ENCODE measurements around the gene ZFAND2A.
"Not testable (repeated sequence)": the region's sequence is repeated elsewhere in the genome, so short reads cannot be mapped to it uniquely, and the experiment has no call there.

Gene ZFAND2A, protein sequence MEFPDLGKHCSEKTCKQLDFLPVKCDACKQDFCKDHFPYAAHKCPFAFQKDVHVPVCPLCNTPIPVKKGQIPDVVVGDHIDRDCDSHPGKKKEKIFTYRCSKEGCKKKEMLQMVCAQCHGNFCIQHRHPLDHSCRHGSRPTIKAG

GRCh38 chr7:1159891-1160669 lies at the start of gene ZFAND2A:
Gene ZFAND2A (minus strand): TSS chr7:1160196. CDS start chr7:1158212, 1,984 bp downstream.
- DNase-seq (ENCODE audit: low spot score): peak; percentile 99

GRCh38 chr7:1209097-1209496 lies 49.1 kb upstream of the ZFAND2A start:
- DNase-seq (ENCODE audit: low spot score): no peak

GRCh38 chr7:1205742-1206141 lies 45.7 kb upstream of the ZFAND2A start:
- not testable (repeated sequence) for DNase-seq (ENCODE audit: low spot score)

DNA sequence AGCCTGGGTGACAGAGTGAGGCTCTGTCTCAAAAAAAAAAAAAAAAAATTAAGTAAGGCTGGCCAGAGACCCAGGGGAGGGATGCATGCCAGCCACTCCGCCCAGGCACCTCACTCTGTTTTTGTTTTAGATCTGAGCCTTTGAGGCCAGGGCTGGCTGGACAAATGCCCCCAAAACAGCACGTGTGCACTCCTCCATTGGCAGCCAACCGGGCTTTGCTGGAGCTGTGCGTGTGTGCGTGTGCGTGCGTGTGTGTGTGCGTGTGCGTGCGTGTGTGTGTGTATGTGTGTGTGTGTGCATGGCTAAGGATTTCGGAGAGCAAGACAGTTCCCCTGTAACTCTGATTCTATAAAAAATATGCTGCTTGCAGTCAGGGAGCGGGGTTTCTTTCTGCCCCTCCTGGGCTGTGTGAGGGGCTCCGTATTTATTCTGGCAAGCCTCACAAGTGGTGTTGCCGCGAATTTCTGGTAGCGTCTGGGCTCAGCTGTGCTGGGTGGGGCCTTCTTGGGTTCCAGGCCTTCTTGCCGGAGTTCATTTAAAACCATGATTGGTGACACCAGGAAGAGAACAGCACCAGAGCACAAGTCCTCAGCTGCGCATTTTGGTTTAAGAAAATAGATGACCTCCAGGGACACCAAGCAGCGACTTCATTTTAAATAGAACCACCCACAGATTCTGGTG lies 44.6 kb upstream of the ZFAND2A start:
- DNase-seq (ENCODE audit: low spot score): no peak

DNA sequence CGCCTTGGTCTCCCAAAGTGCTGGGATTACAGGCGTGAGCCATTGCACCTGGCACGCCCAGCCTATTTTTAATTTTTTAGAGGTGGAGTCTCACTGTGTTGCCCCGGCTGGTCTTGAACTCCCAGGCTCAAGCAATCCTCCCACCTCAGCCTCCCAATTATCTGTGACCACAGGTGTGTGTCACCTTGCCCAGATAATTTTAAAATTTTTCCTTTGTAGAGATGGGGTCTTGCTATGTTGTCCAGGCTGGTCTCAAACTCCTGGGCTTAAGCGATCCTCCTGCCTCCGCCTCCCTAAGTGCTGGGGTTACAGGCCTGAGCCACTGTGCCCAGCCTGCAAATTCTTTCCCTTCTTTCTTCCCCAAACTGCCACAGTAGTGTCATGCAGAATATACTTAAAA lies 42.9 kb upstream of the ZFAND2A start:
- DNase-seq (ENCODE audit: low spot score): not testable (repeated sequence)

GRCh38 chr7:1201916-1202315 lies 41.9 kb upstream of the ZFAND2A start:
- no peak for DNase-seq (ENCODE audit: low spot score)

DNA sequence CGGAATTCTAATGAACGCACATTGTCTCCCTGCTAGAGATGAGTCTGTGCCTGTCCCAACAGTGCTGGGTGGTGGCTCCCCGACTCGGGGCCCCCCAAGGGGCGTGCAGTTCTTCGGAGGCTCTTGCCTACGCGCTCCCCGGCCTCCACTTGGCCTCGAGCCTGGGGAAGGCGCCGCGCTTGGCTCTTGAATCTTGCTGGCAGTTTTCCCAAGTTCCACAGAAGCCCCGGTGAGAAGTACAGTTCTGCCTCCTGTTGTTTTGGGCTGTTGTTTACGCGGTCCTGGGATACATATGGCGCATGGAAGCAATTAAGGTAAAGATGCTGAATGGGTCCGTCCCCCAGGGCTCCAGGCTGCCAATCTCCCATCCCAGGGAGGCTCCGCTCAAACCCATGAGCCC lies 40.0 kb upstream of the ZFAND2A start:
- DNase-seq (ENCODE audit: low spot score): no peak

DNA sequence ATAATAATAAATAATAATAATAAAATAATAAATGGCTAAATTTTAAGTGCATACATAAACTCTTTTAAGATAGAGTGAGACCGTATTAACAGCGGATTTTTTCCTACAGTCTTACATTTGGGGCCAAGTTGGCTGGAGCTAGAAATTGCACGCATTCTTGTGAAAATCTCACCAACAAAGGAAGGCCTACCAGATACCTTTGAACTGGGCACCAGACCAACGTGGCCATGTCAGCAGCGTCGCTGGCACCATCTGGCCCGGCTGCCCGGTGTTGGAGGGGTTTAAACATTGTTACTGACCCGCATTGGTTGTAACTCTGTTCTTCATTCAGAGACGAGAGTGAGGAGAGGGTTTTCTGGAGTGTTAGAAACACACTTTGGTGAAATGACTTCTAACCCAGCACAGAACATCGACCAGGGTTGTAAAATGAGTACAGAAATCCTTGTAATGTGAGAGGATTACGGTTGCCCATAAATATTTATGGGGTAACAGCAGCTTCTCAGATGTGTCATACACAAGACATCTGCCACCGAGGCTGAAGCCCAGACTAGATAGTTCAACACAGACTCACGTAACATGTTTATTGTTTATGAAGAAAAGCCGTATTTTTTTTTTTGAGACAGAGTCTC lies 38.1 kb upstream of the ZFAND2A start:
- no peak for DNase-seq (ENCODE audit: low spot score)

GRCh38 chr7:1196950-1197349 lies 37.0 kb upstream of the ZFAND2A start:
- DNase-seq (ENCODE audit: low spot score): no peak

- not testable (repeated sequence) for DNase-seq (ENCODE audit: low spot score)
Measured at GRCh38 chr7:1196441-1196840, 36.4 kb upstream of the ZFAND2A start.

DNA sequence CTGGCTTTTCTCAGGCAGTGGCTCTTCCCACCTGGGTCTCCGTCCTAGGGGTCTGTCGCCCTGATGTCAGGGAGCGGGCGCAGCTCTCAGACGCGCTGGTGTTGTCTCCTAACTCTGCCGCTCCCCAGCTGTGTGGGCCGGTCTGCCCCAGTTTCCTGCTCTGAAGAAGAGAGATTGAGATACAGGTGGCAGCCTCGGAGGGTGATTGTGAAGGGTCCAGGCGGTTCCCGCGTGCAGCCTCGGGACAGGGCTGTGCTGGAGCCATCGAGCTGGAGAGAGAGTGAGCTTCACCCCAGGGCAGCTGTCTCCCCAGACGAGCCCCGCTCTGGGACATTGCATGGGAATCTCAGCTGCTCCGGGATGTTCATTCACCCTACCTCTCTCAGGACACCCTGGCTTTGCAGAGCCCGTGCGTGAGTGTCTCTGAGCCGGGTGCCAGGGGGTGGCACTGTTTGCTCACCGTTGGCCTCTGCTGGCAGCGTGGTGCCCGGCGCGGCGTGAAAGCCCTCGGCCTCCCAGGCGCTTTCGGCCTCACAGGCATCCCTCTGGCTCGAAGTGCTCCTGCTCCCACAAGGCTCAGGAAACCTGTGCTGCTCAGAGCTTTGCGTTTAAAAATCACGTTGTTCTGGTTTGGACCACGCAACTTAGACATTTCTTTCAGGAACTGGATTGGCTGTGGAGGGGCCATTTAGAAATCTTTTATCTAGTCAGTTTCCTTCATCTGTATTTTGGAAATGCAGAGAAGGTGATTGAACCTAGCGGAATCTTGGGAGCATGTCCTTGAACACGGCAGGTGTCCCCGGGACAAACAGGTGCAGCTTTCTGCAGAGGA lies 33.8 kb upstream of the ZFAND2A start:
- DNase-seq (ENCODE audit: low spot score): peak; percentile 40

DNA sequence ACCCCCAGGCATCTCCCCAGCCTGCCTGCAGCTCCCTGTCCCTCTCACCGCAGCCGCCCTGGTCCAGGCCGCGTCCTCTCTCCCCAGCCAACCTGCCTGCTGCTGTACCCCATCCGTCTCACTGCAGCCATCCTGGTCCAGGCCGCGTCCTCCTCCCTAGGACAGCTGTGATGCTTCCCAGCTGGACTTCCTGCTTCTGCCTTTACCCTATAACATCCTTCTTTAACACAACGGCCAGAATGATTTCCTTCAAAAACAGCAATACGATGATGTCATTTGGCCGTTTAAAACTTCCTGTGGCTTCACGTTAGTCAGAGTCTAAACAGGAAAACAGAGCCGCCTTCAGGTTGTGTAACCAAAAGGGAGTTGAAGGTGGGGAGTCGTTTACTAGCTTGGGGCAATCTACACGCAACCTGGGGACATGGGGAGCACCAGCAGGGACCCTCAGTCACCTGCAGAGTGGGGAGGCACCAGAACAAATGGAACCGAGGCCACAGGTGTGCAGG lies 32.2 kb upstream of the ZFAND2A start:
- DNase-seq (ENCODE audit: low spot score): no peak

DNA sequence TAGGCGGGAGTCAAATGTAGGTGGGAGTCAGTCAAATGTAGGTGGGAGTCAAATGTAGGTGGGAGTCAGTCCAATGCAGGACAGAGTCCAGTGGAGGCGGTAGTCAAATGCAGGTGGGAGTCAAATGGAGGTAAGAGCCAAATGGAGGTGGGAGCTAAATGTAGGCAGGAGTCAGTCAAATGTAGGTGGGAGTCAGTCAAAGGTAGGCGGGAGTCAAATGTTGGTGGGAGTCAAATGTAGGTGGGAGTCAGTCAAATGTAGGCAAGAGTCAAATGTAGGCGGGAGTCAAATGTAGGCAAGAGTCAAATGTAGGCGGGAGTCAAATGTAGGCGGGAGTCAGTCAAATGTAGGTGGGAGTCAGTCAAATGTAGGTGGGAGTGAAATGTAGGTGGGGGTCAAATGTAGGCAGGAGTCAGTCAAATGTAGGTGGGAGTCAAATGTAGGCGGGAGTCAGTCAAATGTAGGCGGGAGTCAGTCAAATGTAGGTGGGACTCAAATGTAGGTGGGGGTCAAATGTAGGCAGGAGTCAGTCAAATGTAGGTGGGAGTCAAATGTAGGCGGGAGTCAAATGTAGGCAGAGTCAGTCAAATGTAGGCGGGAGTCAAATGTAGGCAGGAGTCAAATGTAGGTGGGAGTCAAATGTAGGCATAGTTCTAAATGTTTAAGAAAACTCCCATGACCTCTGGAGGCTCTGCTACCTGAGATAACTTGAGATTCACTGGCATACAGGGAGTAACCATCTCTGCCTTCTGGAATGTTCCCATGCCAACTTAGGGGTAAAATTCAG lies 30.2 kb upstream of the ZFAND2A start:
- no peak for DNase-seq (ENCODE audit: low spot score)

DNA sequence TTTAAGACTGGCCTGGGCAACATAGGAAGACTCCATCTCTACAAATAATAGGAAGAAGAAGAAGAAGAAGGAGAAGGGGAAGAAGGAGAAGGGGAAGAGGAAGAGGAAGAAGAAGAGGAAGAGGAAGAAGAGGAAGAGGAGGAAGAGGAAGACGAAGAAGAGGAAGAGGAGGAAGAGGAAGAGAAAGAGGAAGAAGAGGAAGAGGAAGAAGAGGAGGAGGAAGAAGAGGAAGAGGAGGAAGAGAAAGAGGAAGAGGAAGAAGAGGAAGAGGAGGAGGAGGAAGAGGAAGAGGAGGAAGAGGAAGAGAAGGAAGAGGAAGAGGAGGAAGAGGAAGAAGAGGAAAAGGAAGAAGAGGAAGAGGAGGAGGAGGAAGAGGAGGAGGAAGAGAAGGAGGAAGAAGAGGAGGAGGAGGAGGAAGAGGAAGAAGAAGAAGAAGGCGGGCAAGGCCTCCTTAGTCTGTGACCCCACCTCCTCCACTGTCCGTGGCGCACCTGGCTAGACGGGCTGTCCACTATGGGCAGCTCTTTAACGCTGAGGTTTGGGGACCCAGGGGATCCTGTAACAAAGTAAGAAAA lies 28.8 kb upstream of the ZFAND2A start:
- DNase-seq (ENCODE audit: low spot score): no peak

DNA sequence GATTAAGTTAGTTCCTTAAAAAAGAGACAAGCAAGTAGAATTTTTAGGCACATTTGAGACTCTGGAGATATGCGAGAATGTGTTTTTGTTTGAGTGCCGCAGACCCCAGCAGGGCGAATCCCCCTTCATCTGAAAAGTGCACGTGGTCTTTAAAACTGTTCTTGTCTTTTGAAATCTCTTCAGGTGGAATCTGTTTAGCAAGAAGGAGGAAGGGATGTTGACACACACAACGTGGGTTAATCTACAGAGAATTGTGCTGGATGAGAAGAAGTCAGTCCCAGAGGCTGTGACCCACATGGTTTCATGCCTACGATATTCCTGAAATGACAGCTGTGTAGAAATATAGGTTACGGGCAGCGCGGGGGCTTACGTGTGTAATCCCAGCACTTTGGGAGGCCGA lies 27.1 kb upstream of the ZFAND2A start:
- DNase-seq (ENCODE audit: low spot score): no peak

DNA sequence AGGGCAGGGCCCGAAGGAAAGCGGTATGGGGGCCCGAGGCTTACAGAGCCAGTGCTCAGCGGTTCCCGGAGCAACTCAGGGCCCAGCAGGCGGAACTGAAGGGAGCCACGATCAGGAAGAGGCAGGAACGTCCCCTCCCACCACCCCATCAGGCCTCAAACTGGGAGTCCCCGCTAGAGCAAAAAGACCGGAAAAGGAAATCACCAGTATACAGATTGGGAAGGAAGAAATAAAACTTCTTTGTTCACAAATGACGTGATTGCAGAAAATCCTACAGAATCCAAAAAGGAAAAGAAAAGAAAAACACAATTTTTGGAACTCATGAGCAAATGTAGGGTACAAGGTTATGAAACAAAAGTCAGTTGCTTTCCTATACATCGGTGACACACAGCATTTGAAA lies 21.6 kb upstream of the ZFAND2A start:
- DNase-seq (ENCODE audit: low spot score): no peak

DNA sequence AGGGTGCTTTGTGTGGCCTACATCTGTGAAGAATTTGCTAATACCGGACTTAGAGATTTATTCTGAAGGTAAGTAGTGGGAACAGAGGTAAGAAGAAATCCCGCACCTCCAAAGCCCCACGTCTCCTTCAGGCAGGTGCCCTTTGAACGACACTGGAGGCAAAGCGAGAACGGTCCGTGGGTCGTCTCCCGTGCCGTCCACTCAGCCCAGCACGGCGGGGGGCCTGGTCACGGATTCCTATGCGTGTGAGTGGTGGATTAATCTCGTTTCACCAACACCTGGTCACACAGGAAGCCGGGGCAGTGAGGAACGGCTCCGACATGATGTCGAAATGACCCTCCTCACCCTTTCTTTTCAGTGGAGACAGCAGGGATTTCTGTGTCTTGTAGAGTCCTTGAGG lies 21.0 kb upstream of the ZFAND2A start:
- no peak for DNase-seq (ENCODE audit: low spot score)

DNA sequence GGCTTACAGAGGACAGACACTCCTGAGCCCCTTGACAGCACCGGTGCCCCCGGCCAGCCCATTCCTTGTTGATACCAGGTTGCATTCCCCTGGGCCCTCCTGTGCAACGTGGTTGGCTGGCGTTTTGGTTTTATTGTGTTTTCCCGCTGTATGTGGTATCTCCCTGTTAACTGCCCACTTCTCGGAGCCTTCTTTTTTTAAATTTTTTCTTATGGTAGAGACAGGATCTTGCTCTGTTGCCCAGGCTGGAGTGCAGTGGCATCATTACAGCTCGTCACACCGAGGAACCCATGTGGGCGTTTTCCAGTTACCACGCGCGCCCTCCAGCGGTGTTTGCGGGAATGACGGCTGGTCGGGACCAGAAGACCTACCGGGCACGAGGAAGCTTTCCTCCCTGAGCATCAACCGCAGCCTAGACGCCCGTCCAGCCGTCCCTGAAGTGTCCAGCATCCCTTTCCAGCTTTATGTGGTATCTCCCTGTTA lies 16.9 kb upstream of the ZFAND2A start:
- peak; percentile 87 for DNase-seq (ENCODE audit: low spot score)

DNA sequence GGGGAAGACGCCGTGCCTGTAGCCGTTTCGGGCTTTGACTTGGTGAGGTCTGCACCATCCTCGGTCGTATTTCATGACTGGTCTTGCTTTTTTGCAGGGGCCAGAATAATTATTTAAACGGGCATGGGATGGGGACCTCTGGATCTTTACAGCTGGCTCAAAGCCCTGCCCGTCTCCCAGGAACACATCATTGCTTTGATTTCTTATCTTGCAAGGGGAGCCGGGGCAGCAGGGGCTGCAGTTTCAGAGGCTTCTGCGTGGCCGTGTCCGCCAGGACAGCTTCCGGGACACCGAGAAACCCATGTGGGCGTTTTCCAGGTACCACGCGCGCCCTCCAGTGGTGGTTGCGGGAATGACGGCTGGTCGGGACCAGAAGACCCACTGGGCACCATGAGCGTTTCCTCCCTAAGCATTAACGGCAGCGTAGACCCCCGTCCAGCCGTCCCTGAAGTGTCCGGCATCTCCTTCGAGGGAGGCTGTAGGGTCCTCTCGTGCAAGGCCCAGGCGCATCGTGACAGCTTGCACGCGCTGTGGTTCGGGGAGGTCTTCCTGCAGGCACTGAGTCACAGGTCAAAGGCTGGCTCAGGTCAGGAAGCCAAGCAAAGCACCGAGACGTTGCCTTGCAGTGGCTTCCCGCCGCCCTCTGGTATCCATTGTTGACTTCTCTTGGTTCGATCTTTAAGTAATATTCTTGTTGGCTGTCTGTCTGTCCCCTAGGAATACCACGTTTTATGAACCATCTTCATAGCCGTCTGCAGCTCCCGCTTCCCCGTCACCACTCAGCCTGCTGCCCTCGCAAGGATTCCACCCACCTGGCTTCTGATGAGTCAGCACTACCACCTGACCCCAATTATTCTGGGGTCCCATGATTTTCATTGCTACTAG lies 16.2 kb upstream of the ZFAND2A start:
- peak; percentile 81 for DNase-seq (ENCODE audit: low spot score)

All from COLO829 (cell line).